SKM-1 (cell line): ENCODE measurements around the gene FAM149B1.

ENCODE experiments used
- DNase-seq: peaks from one replicate; lab custom pipeline; 2025; ENCODE audit not compliant: unreplicated experiment; lab: John Stamatoyannopoulos, UW

The FAM149B1 gene

GRCh38 chr10:73264423-73264822, 96.5 kb downstream of the FAM149B1 start:
- DNase-seq = no peak

- DNase-seq = no peak
These were observed 113.2 kb downstream of the FAM149B1 start for GRCh38 chr10:73281097-73281496.

GRCh38 chr10:73287441-73287840, 119.5 kb downstream of the FAM149B1 start:
- peak; percentile 19 for DNase-seq

GRCh38 chr10:73289958-73290357, 122.0 kb downstream of the FAM149B1 start:
- DNase-seq = no peak

- DNase-seq = no peak
These were observed 125.5 kb downstream of the FAM149B1 start for GRCh38 chr10:73293461-73293860.
